GM12865 (cell line): ENCODE results near the gene HSD17B2.

Source experiments
- DNase-seq: peaks from one replicate; pipeline ENCODE4 v3.0.0; 2010; ENCODE audit warnings: low read depth
- H3K4me3 ChIP-seq: 2 replicates; pipeline ENCODE4 v1.5.1; 2011; ENCODE audit warnings: mild to moderate bottlenecking, low read depth, low read length, control low read depth
- TF ChIP-seq, protein P1 (sequence below): IDR thresholded peaks from 2 replicates; pipeline ENCODE4 v1.5.1; 2011; ENCODE audit warnings: low read length, control low read depth, low read depth, inconsistent platforms; ENCODE audit not compliant: insufficient read depth; ENCODE audit errors: missing control alignments

The HSD17B2 gene

DNA sequence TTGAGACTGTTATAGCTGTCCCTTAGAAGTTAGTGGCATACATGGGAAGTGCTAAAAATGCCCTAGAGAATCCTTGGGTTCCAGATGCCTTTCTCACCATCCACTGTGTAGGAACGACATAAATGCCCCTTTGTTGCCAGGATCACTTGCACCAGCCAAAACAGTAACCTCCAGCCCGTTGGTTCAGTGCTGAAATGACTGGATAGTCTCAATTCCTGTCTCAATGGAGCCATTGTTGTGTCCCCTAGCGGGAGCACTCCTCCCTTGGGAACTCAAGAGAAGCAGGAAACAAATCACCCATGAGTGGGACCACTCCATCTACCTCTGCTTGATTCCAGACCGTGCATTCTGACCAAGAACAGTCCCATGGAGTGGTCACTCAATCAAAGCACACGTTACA is 111.9 kb downstream of the HSD17B2 start:
- TF ChIP-seq, protein P1, sequence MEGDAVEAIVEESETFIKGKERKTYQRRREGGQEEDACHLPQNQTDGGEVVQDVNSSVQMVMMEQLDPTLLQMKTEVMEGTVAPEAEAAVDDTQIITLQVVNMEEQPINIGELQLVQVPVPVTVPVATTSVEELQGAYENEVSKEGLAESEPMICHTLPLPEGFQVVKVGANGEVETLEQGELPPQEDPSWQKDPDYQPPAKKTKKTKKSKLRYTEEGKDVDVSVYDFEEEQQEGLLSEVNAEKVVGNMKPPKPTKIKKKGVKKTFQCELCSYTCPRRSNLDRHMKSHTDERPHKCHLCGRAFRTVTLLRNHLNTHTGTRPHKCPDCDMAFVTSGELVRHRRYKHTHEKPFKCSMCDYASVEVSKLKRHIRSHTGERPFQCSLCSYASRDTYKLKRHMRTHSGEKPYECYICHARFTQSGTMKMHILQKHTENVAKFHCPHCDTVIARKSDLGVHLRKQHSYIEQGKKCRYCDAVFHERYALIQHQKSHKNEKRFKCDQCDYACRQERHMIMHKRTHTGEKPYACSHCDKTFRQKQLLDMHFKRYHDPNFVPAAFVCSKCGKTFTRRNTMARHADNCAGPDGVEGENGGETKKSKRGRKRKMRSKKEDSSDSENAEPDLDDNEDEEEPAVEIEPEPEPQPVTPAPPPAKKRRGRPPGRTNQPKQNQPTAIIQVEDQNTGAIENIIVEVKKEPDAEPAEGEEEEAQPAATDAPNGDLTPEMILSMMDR, result no peak
- DNase-seq, result no peak
- H3K4me3 ChIP-seq, result no peak overlapping the region

DNA sequence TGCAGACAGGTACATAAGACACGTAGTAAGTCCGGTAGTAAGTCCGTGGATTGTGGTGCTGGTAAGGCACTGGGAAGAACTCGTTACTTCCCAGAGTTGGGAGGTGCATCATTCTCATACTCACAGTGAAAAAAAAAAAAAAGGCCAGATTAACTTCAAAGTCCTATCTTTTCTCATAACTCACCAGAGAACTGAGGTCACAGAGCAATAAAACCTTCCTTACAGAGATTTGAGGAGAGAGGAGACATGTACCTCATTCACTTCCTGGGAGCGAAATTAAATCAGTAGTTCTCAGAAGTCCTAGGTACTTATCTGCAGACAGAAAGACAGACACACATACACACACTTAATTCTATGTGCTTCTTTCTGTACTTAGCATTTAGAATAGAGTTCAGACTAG is 112.5 kb downstream of the HSD17B2 start:
- DNase-seq, result no peak
- TF ChIP-seq, protein P1, result no peak
- no peak overlapping the region for H3K4me3 ChIP-seq
